GM12874 (cell line): ENCODE measurements around the gene A3GALT2.

Experiments used
- TF ChIP-seq, protein P1 (sequence below): IDR thresholded peaks from 2 replicates; pipeline ENCODE4 v1.5.1; 2011; ENCODE audit warnings: low read depth, mild to moderate bottlenecking, control low read depth, low read length, moderate library complexity; ENCODE audit not compliant: insufficient read depth

Gene A3GALT2

DNA sequence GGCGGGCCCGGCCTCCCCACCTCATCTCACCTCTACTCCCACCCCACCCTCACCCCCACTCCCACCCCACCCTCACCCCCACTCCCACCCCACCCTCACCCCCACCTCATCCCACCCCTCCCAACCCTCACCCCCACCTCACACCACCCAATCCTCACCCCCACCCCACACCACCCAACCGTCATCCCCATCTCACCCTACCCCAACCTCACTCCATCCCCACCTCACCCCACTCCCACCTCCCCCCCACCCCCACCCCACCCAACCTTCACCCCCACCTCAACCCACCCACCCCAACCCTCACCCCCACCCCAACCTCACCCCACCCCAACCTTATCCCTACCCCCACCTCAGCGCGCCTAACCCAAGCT, 13.4 kb downstream of the A3GALT2 start:
- TF ChIP-seq, protein P1, sequence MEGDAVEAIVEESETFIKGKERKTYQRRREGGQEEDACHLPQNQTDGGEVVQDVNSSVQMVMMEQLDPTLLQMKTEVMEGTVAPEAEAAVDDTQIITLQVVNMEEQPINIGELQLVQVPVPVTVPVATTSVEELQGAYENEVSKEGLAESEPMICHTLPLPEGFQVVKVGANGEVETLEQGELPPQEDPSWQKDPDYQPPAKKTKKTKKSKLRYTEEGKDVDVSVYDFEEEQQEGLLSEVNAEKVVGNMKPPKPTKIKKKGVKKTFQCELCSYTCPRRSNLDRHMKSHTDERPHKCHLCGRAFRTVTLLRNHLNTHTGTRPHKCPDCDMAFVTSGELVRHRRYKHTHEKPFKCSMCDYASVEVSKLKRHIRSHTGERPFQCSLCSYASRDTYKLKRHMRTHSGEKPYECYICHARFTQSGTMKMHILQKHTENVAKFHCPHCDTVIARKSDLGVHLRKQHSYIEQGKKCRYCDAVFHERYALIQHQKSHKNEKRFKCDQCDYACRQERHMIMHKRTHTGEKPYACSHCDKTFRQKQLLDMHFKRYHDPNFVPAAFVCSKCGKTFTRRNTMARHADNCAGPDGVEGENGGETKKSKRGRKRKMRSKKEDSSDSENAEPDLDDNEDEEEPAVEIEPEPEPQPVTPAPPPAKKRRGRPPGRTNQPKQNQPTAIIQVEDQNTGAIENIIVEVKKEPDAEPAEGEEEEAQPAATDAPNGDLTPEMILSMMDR = no peak

DNA sequence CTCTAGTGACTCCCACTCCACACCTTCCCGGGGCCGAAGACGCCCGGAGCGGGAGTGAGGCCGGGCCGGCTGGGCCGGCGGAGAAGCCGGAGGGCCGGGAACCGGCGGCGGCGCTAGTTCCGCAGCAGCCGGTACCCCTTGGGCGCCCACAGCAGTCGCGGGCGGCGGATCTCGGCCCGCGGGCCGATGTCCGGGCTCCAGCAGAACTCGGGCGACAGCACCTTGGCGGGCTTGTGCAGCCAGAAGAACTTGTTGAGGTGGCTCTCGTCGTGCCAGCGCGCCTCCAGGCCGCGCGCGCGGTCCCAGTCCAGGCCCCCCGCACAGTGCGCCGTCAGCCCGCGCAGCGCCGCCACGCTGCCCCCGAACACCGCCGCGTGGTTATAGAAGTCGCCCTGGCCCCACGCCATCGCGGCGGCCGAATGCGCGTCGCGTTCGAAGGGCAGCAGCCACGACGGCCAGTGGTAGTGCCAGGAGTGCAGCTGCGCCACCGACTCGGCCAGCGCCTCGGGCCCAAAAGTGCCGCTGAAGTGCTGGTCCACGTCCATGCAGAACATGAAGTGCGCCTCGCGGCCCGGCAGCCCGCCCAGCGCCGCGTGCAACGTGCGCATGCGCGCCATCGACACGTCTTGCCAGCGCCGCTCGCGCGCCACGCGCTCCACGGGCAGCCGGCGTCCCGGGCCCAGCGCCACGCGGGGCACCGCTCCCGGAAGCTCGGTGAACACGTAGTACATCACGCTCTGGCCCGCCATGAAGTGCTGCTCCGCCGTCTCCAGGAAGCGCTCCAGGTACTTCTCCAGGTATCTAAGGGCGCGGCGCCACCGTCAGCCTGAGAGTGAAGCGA, 14.0 kb downstream of the A3GALT2 start:
- TF ChIP-seq, protein P1 = no peak

DNA sequence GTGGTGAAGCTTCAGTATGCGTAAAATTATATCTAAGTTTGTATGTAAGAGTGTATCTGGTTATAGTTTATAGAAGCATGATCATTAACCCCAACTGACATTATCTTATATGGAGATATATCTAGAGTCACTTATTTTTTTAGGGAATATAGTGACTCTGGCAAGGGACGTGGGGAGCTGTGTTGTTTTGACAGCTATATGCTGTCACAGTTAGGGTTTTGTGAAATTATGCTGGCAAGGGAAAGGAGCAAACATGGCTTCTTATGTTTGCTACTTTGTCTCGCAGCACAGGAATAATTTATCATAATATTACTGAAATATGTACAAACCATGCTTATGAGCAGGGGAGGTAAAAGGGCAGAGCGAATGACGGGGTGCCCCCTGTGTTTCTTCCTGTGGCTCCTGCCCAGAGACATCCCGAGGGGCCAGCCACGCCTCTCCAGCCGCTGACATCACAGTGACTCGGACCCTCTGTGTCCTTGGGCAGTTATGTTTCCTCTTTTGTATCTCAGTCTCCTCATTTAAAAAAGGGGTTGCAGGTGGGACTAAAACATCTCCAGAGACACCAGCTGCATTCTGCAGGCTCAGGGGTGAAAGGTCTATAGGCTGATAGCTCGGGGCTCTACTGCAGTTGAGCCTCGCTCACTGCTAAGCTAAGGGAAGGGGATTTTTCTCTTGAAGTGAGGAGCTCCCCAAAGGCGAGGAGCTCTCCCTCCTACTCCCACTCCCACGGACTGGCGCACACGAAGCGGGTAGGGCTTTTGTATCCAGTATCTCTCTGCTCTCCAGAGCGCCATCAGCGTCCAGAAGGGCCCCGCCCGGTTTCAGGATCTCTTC, 14.9 kb downstream of the A3GALT2 start:
- TF ChIP-seq, protein P1 = no peak

DNA sequence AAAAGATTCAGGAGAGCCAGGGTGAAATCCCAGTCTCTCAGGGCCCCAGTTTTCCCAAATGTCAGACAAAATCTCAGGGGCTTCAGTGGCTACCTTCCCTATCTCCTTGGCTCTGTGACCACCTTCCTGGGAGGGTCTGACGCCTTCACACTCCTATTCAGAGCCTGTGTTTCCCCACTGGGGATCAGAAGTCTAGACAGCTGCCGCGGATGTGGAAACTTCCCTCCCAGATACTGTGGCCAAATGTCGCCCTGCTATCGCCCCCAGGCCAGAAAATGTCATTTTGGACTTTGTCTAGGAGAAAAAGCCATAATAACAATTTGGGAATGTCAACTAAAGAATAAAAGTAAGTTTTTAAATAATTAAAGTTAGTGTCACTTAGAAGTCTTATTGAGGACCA, 15.9 kb downstream of the A3GALT2 start:
- TF ChIP-seq, protein P1 = no peak

DNA sequence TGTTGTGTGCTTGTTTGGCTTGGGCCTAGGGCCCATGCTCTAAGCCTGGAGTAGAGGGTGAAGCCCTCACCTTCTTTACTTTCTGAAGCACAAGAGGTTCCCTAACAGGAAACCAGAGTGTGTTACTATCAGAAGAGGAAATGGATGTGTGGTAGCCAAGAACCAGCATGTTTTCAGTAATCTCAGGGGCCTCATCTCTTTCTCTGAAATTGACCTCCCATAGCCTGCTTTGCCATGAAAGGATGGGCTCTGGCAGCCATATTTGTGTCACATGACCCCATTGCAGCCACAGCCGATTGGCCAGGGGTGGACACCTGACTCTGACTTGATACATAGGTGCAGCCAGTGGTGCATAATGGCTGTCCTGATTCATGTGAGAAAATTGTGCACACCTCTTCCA, 18.6 kb downstream of the A3GALT2 start:
- TF ChIP-seq, protein P1 = no peak

DNA sequence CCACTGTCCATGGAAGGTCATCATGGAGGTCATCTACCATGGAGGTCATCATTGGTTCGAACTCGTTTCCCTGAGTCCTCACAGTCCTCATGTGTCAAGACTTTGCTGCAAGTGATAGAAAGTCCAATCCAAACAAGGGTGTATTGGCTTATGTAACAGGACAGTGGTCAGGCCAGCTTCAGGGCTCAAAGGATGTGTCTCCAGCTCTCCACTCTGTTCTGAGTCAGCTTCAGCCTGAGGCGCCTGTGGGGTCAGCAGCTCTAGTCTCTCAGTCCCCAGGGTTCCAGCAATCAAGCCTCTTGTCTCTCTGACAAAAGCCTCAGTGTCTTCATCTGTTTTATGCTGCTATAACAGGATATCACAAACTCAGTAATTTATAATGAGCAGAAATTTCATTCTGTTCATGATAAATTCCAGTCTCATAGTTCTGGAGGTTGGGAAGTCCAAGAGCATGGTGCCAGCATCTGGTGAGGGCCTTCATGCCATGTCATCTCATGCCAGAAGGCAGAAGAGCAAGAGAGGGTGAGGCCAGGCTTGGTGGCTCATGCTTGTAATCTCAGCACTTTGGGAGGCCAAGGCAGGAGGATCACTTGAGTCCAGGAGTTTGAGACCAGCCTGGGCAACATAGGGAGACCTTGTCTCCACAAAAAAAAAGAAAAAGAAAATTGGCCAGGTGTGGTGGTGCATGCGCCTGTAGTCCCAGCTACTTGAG, 19.5 kb downstream of the A3GALT2 start:
- TF ChIP-seq, protein P1 = no peak

DNA sequence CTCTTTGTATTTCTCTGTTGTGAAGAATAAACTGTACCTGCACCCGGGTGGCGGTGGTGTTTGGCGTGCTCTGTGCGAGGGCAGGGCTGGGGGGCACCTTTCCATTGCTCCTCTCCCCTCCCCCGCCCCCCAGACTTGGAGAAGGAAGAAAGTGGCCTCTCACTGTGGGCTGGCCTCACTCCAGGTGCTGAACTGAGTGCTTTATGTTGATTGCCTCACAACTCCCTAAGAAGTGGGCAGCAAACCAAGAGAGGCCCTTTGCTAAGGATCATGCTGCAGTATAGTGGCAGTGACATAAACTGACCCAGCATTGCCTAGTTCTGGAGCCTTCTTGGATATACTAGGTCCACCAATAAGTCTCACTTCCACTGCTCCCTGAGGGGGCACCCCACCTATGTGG, 20.2 kb downstream of the A3GALT2 start:
- TF ChIP-seq, protein P1 = no peak
